Vagina (tissue), 2 donors: ENCODE data around the gene MAB21L4.

Source experiments
- CTCF ChIP-seq, 3 experiments: fragments of 450-650 bp in 2 of 3; fragments of 200-600 bp in 1 of 3; sonication (generic) in 1 of 3; IDR thresholded peaks; one replicate each; pipeline ENCODE4 v1.5.1; 2017 to 2019; ENCODE audit warnings: antibody characterized with exemption in 3 of 3, mild to moderate bottlenecking in 2 of 3, moderate library complexity in 2 of 3
- POLR2AphosphoS5 ChIP-seq, 2 donors: sonication (generic); formaldehyde crosslinking; IDR thresholded peaks; one replicate each; pipeline ENCODE4 v1.9.0; 2017; ENCODE audit warnings: antibody characterized with exemption in 2 of 2, mild to moderate bottlenecking in 2 of 2, low read depth in 1 of 2; ENCODE audit not compliant: insufficient read depth in 1 of 2

GRCh38 chr2:240887631-240888030 lies 8.3 kb downstream of the MAB21L4 start:
- no peak for TF ChIP-seq CTCF (IDR thresholded peaks at IDR 0.05)
- no peak for TF ChIP-seq POLR2AphosphoS5 (IDR thresholded peaks at IDR 0.05; ENCODE audit: insufficient read depth in 1 of 2, low read depth in 1 of 2)
